CD4-positive, alpha-beta T cell treated with Interleukin-12 subunit alpha and Interleukin-12 subunit beta, for 1 hour (primary cell): Measurements from ENCODE around the gene DOCK1.
"Not testable (repeated sequence)": the region's sequence is repeated elsewhere in the genome, so short reads cannot be mapped to it uniquely, and the experiment has no call there.

Source experiments
- DNase-seq: peaks from one replicate; pipeline ENCODE4 v3.0.0-alpha.2; 2020

The DOCK1 gene

DNA sequence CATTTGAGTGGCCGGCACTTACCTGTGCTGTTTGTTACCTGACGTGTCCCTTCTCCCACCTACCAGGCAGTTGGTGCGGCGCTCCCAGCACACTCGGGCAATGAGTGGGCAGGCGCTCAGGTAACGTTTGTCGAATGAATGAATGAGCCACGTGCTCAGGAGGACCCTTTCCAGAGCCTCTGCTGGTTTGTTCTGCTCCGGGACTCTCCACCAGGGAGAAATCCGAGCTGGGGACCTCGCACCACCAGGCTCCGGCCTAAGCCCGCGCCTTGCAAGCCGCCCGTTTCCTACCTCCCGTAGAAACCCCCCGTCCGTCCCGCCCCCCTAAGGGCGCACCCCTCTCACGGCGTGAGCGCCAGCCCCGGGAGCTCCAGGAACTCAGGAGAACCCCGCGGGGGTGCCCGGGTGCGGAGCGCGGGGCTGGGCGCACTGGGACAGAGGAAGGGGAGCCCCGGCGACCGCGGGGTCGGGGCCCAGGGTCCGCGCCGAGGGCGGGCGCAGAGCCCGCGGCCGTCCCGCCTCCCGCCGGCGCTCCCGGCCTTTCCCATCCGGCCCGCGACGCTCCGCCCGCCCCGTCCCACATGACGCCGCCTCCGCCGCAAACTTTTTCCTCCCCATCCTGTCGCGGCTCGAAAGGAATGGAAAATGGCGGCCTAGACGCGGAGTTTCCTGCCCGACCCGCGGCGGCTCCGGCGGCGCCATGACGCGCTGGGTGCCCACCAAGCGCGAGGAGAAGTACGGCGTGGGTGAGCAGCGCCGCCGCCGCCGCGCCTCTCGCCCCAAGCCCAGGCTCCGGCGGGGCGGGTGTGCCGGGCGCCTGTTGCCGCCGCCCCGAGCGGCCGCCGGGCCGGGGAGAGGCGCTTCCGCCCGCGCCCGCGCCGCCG is at the start of gene DOCK1:
DOCK1 (plus strand) TSS at position 611 of the 884 bp plus-strand sequence; CDS start at position 701, 90 bp downstream.
- no peak for DNase-seq

DNA sequence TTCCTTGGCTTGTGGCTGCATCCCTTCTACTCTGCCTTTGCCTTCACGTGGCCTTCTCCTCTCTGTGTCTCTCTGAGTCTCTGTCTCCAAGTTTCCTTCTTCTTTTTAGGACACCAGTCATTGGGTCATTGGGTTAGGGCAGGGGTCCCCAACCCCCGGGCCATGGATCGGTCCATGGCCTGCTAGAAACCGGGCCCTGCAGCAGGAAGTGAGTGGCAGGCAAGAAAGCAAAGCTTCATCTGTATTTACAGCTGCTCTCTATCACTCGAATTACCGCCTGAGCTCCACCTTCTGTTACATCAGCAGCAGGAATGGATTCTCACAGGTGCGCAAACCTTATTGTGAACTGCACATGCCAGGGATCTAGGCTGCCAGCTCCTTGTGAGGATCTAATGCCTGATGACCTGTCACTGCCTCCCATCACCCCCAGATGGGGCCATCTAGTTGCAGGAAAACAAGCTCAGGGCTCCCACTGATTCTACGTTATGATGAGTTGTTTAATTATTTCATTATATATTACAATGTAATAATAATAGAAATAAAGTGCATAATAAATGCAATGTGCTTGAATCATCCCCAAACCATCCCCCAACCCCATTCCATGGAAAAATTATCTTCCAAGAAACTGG is 47.9 kb upstream of the DOCK1 start:
- no peak for DNase-seq

DNA sequence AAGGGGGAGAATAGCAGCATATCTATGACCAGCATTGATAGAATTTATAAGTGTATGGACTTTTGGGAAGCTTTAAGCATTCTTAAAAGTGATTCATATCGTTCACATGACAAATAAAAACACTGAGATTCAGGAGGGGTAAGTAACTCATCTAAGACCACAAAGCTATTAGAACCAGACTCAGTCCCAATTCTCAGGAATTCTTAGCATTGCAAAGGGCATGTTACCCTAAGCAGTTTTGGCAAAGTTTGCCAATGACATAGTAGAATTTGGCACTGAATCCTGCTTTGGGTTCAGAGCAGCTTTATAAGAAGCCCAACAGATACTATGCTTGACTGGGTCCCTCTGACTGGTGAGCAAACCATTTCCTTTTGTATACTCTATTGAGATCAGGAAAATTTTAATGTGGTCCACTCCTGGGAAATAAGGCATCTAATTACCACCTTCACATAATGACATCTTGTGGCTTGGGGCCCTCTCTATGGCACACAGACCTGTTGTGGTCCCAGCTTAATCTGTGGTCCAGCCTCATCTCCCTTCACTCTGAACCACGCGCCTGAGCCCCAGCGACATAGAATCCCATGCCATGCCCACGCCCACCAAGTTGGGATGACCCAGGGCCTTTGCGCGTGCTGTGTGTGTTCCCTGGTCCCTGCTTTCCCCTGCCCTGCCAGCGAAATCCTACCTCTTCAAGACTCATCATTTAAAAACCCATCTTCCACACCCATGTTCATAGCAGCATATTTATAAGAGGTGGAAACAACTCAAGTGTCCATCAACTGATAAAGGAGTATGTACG is 37.5 kb upstream of the DOCK1 start:
- DNase-seq: no peak

DNA sequence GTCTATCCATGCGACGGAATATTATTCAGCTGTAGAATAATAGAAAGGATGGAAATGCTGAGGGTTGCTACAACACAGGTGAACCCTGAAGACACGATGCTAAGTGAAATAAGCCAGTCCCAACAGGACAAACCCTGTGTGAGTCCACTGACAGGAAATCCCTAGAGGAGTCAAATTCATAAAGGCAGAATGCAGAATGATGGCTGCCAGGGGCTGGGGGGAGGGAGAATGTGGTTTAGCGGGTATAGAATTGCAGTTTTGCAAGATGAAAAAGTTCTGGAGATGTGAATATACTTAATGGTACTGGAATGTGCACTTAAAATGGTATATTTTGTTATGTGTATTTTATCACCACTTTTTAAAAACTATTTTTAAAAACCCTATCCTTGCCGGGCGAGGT is 36.9 kb upstream of the DOCK1 start:
- no peak for DNase-seq

DNA sequence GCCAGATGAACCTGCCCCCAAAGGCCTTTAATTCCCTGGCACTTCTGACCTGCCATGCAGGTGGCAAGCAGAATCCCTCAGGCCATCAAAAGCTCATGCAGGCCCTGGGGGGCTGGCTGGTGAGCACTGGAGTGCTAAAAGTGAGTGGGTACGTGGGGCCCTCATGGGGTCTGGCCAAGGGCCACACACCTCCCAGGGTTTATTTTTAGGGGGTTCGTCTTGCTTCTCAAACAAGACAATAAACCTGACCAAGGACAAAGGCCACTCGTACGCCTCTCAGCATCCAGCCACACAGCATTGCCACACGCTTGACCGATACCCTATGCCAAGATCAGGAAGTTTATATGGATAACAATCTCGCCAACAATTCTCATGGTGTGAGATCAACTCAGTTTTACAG is 33.1 kb upstream of the DOCK1 start:
- DNase-seq: no peak

DNA sequence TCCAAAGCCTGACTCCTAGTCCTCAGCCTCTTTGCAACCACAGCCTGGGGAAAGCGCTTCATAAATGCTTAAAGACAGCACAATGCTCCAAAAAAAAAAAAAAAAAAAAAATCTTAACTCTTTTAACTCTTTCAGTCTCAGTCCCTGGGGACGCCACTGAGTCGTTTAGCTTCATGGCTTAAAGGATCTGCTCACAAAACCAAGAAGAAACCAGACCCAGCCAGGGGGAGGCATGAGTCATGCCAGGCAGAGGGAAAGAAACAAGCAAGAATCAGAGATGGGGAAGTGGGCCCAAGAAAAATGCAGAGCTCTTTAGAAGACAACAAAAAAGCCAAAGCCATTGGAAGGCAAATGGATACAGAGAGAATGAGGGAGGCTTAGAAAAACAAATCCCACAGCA is 32.5 kb upstream of the DOCK1 start:
- DNase-seq: no peak

DNA sequence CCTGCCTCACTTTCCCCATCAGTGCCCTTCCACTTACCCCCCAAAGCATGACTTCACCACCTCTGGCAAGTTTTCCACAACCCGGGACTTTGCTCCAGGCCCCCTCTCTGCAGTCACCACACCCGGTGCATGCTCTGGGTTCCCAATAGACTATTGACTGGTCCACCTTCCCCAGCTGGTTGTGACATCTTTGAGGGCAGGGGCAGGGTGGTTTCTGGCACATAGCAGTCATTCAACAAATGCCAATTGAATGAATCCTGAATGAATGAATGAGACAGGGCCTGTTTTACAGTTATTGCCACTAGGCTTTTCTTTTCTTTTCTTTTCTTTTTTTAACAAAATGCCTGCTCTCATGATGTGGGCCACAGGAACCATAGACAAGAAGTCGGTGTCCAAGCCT is 28.8 kb upstream of the DOCK1 start:
- no peak for DNase-seq

DNA sequence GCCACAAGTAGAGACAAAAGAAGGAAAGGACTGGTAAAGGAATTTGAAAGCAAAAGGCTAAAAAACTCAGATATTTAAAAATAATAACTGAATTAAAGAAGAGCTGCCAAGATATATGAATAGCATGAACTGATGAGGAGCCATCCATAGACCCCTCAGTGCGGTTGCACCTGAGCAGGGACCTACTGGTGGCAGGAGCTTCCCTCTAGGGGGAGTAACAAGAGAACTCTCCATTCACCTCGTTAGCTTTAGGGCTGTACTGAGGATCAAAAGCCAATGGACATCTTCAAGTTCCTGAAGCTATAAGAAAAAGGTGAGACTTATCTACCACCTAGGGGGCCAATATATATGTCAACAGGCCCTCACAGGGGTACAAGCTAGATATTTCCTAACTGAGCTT is 27.8 kb upstream of the DOCK1 start:
- DNase-seq: no peak

DNA sequence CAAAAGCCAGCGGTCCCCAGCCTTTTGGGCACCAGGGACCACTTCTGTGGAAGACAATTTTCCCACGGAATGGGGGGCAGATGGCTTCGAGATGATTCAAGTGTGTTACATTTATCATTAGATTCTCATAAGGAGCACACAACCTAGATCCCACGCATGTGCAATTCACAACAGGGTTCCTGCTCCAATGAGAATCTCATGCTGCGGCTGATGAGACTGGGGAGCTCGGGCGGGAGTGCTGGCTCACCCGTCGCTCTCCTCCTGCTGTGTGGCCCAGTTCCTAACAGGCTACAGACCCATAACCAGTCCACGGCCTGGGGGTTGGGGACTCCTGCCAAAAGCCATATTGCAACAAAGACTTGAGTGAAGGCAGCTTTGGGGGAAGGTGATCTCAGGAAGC is 26.6 kb upstream of the DOCK1 start:
- no peak for DNase-seq

DNA sequence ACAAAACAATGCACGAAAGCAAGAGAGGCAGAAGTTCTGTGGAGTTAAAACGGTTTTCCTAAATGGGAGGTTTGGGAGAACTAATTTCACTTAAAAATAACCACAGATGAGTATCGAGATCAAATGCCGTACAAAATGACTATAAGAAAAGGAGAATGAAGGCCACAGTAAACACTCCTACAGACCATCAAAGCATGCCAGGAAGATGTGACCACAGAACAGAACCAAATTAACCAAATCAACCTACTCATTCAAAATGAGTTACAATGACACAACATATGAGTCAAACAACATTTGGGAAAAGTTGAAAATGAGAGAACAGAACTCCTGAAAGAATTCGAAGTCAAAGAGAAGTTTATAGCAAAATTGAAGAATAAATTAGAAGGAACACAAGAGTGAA is 24.3 kb upstream of the DOCK1 start:
- DNase-seq: no peak

DNA sequence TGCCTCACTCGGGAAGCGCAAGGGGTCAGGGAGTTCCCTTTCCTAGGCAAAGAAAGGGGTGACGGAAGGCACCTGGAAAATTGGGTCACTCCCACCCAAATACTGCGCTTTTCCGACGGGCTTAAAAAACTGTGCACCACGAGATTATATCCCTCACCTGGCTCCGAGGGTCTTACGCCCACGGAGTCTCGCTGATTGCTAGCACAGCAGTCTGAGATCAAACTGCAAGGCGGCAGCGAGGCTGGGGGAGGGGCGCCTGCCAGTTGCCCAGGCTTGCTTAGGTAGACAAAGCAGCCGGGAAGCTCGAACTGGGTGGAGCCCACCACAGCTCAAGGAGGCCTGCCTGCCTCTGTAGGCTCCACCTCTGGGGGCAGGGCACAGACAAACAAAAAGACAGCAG is 23.2 kb upstream of the DOCK1 start:
- DNase-seq: not testable (repeated sequence)

DNA sequence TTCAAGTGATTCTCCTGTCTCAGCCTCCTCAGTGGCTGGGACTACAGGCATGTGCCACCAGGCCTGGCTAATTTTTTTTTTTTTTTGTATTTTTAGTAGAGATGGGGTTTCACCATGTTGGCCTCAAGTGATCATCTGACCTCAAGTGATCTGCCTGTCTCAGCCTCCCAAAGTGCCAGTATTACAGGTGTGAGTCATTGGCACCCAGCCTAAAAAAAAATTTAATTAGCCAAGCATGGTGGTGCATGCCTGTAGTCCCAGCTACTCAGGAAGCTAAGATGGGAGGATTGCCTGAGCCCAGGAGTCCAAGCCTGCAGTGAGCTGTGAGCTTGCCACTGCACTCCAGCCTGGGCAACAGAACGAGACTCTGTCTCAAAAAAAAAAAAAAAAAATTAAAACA is 16.8 kb upstream of the DOCK1 start:
- DNase-seq: not testable (repeated sequence)

DNA sequence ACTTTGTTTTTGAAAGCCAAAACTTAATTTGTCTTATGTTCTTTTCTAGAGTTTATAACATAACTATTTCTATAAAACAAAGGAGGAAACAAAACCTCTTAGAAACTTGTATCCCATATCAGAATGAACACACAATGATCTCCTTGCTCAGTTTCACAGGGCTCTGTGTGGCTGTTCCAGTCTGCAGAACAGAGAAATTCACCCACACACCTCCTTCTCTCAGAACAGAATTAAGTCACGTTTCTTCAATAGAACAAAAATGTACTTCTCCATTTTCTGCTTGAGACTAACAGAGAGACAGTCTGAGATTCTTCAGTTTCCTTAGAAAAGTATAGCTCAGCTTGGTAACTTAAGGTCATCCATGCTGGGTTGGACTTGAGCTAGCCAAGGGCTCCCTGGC is 15.8 kb upstream of the DOCK1 start:
- no peak for DNase-seq

DNA sequence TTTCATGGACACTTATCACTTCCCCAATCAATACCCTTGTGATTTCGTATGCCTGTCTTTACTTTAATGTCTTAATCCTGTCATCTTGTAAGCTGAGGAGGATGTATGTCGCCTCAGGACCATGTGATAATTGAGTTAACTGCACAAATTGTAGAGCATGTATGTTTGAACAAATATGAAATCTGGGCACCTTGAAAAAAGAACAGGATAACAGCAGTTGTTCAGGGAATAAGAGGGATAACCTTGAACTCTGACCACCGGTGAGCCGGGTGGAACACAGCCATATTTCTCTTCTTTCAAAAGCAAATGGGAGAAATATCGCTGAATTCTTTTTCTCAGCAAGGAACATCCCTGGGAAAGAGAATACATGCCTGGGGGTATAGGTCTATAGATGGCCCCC is 14.4 kb upstream of the DOCK1 start:
- not testable (repeated sequence) for DNase-seq

DNA sequence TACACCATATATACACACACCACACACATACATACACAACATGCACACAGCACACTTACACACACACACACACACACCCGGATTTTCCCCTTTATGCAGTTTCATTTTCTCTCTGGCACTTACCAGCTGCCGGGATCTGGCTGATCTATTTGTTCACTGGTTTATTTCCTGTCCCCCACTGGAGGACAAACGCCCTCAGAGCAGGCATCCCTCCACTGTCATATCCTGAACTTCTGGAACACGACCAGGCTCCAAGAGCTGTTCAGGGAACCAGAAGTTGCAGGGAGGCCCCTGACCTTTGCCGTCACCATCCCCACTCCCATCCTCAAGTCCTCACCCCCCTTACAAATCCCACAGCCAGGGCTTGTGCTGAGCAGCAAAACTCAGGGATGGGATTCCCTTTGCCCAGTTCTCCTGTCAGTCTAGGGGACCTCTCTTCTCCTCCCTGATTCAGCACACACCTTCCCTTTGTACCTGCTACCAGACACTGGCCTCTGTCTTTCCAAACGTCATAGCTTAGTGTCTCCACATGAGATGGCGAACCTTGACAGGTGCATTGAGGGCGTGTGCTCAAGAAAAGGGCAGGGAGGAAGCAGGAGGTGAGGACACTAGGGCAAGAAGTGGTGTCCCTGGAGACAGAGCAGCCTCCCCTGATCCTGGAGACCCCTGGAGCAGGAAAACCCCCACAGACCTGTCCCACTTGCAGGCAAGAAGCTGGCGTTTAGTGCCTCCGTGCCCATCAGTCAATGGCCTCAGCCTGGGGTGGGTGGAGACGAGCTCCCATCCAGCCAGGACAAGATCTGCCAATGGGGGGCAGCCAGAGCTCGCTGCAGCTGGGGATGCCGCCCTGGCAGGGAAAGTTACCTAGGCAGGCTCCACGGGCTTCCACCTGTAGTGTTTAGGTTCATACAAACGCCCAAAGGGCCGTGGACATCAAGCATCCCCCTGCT is 12.7 kb upstream of the DOCK1 start:
- no peak for DNase-seq

DNA sequence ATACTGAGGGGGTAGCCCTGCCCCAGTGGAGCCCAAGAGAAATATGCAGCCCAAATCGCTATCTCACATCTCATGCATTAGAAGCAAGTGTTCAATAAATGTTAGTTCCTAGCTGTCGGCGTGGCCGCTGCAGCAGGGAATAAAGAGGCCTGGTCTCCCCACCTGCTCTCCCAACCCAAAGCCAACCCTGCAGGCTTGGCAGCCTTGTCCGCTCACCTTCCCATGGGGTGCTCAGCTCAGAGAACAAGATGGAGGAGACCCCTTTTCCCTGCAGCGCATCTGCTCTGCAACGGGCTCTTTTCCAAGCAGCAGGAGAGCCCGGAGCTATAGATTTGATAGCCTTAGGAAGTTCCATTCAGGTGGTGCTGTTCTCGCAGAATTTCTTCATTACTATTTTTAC is 12.0 kb upstream of the DOCK1 start:
- no peak for DNase-seq

DNA sequence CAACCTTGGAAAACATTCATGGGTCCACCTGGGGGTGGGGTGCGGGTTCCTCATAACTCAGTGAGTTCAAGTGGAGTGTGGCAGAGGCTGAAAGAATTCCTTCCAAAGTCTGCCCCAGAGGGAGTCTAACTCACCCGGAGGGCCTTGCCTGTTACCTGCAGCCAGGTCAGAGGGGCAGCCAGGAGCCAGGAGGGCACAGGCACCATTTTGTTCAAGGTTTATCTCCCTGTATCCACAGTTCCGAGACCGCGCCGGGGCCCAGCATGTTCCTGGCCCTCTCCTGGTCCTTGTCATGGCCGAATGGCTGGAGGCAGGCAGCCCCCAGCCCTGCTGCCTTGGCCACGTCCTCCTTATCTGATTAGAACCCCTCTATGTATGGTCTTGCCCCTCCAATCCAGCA is 11.4 kb upstream of the DOCK1 start:
- DNase-seq: no peak

DNA sequence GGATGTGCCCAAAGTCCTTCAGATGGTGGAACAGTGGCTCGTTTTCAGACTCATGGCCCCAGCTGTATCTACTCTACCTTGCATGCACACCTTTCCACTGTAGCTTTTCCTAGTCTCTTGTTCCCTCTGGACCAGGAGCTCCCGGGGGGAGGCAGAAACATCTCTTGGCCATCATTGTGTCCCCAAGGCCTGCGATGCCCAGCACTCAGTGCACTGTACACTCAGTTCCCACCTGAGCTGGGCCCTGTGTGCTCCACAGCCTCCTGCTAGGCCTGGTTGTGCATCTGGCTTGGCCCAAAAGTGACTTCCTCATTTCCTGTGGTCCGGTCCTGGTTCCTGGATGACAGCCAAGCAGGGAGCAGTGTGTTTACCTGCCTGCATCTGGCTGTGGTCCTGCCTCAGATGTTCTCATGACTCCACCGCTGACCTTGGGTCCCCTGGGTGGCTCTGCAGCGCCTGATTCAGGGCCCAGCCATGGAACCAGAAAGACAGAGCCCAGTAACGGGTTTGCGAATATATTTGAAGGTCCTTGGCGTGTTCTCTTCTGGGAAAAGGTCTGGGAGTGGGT is 9.9 kb upstream of the DOCK1 start:
- no peak for DNase-seq

DNA sequence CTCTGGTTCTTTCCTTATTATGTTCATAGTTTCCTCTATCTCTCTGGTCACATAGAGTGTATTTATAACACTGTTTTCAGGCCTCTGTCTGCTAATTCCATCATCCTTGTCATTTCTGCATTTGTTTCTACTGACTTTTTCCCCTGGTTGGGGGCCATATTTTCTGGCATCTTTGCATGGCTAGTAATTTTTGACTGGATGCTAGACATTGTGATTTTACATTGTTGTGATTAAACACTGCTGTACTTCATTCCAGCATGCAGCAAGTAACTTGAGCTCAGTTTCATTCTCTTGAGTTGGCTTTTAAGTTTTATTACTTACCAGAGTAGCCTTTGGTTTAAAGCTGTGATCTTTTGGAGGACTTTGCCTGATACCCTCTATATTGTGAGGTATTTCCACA is 6.8 kb upstream of the DOCK1 start:
- no peak for DNase-seq

DNA sequence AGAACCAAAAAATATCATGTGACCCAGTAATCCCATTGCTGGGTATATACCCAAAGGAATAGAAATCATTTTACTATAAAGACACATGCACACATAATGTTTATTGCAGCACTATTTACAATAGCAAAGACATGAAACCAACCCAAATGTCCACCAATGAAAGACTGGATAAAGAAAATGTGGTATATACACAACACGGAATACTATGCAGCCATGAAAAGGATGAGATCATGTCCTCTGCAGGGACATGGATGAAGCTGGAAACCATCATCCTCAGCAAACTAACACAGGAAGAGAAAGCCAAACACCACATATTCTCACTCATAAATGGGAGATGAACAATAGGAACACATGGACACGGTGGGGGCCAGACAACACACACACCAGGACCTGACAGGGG is 5.7 kb upstream of the DOCK1 start:
- not testable (repeated sequence) for DNase-seq

DNA sequence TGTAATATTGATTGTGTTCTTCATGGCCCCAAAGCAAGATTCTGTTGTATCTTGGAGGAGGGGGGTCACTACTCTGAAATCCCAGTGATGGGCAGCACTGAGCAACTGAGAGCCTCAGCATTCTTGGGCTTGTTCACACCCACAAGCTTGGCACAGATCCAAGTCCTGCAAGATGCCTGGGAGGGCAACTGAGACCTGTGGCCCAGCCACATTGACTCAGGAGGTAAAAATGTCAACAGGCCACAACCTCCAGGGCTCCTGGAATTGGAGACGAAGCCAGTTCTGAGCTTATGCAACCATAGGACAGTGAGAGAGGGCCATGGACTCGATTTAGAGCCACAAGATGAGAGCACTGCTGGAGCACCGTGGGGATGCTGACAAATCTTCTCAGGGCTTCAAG is 3.1 kb upstream of the DOCK1 start:
- DNase-seq: no peak

DNA sequence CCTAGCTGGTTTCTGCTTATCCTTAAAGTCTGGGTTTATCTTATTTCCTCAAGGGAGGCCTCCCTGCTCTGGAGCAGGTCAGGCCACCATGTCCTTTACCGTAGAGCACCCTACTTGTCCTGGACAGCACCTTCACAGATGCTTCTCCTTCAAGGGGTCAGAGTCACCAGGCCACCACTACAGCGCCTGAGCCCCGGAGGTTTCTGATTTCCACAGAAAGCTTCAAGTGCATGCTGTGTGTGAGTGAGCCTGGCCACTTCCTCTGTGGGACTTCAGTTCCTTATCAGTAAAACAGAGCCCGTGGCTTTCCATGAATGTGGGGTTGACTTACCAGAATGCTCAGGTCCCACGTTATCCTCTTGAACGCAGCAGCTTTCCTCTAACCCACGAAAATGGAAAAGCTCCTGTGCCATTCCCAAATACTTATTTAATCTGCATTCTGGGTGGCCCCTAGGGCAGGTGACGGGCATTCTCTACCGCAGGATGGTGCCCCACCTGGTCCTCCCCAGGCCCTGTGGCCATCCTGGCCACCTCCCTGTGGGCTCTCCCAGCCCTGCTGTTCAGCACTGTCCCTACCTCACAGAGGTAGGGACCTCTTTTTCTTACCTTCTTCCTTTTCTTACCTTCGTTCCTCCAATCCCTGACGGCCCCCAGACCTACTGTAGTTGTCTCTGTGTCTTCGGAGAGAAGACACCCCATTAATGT is 1.4 kb upstream of the DOCK1 start:
- DNase-seq: no peak
